Motor neuron (in vitro differentiated cells): ENCODE data around the gene TMA7. TPM values are rescaled to one million over a fixed set of nuclear protein-coding genes. Genes with fewer than 3 reads are reported as not detected.
A peak's percentile ranks its signal among the peaks of the same experiment; 100 is the strongest.
"Not testable (repeated sequence)": the region's sequence is repeated elsewhere in the genome, so short reads cannot be mapped to it uniquely, and the experiment has no call there.

Experiments used
- ATAC-seq, 8 experiments: fragments of 200-7000 bp; cut with Tn5 transposase; replicated peaks in 6 of 8; 2 replicates each; pipeline ENCODE4 v1.8.0; 2021; ENCODE audit warnings: mild to moderate bottlenecking in 8 of 8, moderate library complexity in 8 of 8
- H3K27ac ChIP-seq, 2 donors: fragments of 250-450 bp; sonication (Bioruptor Pico); 2 replicates each; pipeline ENCODE4 v1.9.0; 2021; ENCODE audit warnings: antibody characterized with exemption in 2 of 2, mild to moderate bottlenecking in 2 of 2, moderate library complexity in 1 of 2
- H3K4me1 ChIP-seq, 2 donors: fragments of 250-450 bp; sonication (Bioruptor Pico); replicated peaks in 1 of 2; 2 replicates each; pipeline ENCODE4 v1.6.1; 2021; ENCODE audit warnings: antibody characterized with exemption in 2 of 2, mild to moderate bottlenecking in 2 of 2, moderate library complexity in 1 of 2
- H3K4me3 ChIP-seq, 5 donors: fragments of 250-450 bp; sonication (Bioruptor Pico); 2 replicates each; pipeline ENCODE4 v1.9.0; 2021; ENCODE audit warnings: antibody characterized with exemption in 5 of 5, mild to moderate bottlenecking in 5 of 5, moderate library complexity in 4 of 5
- WGBS, 10 experiments: fragments of 450-650 bp; shearing (Covaris generic); methylation state at CpG; one replicate each; pipeline ENCODE4 v1.0.0; 2022; 5-methylcytosine and 5-hydroxymethylcytosine counted together
- in situ Hi-C, 9 experiments: fragments of 400-800 bp; cut with MboI; loops; one replicate each; pipeline ENCODE4 v1.15.0; 2021; ENCODE audit warnings: low sequenced_read_pairs in 9 of 9, low pct_unique_long_range_greater_than_20kb in 2 of 9; ENCODE audit not compliant: unreplicated experiment in 9 of 9
- total RNA-seq, 8 experiments: library from RNA; unstranded; fragments of 300-600 nt; gene quantifications; 2 replicates each; pipeline versions ENCODE4 v1.2.3 to v1.2.4, GENCODE V29; 2022

Gene TMA7
- 100 to 1,000 TPM; 375 to 754 (median 499) TPM for total RNA-seq

GRCh38 chr3:48439820-48440589 lies at the start of gene TMA7, which contains the start of gene CCDC51:
TMA7 (plus strand) TSS chr3:48440257; CDS start chr3:48440297, 40 bp downstream.
CCDC51 (minus strand) TSS chr3:48440119; CDS start chr3:48435128, 4,991 bp downstream.
- Histone ChIP-seq H3K4me1 (peaks cover 14 to 16% of the 10 kb centered on the region in 2 donors), H3K4me3 (peak within 1 kb of the TSS; percentile 62 to 94 (median 77)), H3K27ac (peak within 1 kb of the TSS; percentile 78 to 90)
- ATAC-seq, result peak; percentile 90 to 98 (median 96)
- WGBS, 10 experiments, result 0 to 1% (median 0%) methylated on average over 2 to 27 of the region's 54 CpGs; no CpG with 5 or more reads in 3 of the 10 experiments
- in situ Hi-C loops, result loop anchor here in 7 of 9 experiments (10.0 to 25.0 kb wide), 4 partner anchors 165 to 203 kb away; partner anchors contain the start of gene ZNF589 (in 1 of the 7)

GRCh38 chr3:48394391-48394790 lies 45.7 kb upstream of the TMA7 start:
- Histone ChIP-seq H3K4me3 (no peak overlapping the region), H3K4me1 (no peaks in the 10 kb centered on the region), H3K27ac (no peak overlapping the region)
- in situ Hi-C loops, result no loop called here
- 67 to 100% (median 96%) methylated on average over 1 to 2 of the region's 2 CpGs for WGBS, 10 experiments
- ATAC-seq, result no peak

GRCh38 chr3:48395714-48396113 lies 44.3 kb upstream of the TMA7 start:
- ATAC-seq, result no peak
- Histone ChIP-seq H3K4me3 (no peak overlapping the region), H3K27ac (no peak overlapping the region), H3K4me1 (no peaks in the 10 kb centered on the region)
- in situ Hi-C loops, result no loop called here
- WGBS, 10 experiments, result 20 to 83% (median 59%) methylated on average over 1 to 2 of the region's 3 CpGs; no CpG with 5 or more reads in 3 of the 10 experiments

GRCh38 chr3:48397767-48398681 lies 42.0 kb upstream of the TMA7 start:
- H3K27ac ChIP-seq, result no peak overlapping the region
- WGBS, 10 experiments, result 40 to 67% (median 59%) methylated on average over 1 to 5 of the region's 9 CpGs; no CpG with 5 or more reads in 4 of the 10 experiments
- in situ Hi-C loops, result no loop called here
- no peak overlapping the region for H3K4me3 ChIP-seq
- ATAC-seq, result no peak
- no peaks in the 10 kb centered on the region for H3K4me1 ChIP-seq

GRCh38 chr3:48398701-48399386 lies 41.2 kb upstream of the TMA7 start:
- Histone ChIP-seq H3K4me1 (no peaks in the 10 kb centered on the region), H3K27ac (no peak overlapping the region), H3K4me3 (no peak overlapping the region)
- in situ Hi-C loops, result no loop called here
- 20 to 84% (median 56%) methylated on average over 2 to 5 of the region's 11 CpGs; no CpG with 5 or more reads in 6 of the 10 experiments for WGBS, 10 experiments
- peak in 1 of 8 experiments; percentile 3 for ATAC-seq

- in situ Hi-C loops, result no loop called here
These were observed 40.5 kb upstream of the TMA7 start for GRCh38 chr3:48399387-48400172.

GRCh38 chr3:48400824-48401433 lies 39.1 kb upstream of the TMA7 start:
- Histone ChIP-seq H3K27ac (no peak overlapping the region), H3K4me1 (no peaks in the 10 kb centered on the region), H3K4me3 (no peak overlapping the region)
- ATAC-seq, result peak; percentile 12 to 79 (median 44)
- in situ Hi-C loops, result no loop called here
- 0 to 100% (median 80%) methylated on average over 1 to 6 of the region's 6 CpGs; no CpG with 5 or more reads in 1 of the 10 experiments for WGBS, 10 experiments

More at GRCh38 chr3:48399387-48400172, 40.5 kb upstream of the TMA7 start:
- peak in 3 of 8 experiments; percentile 3 to 23 (median 6) for ATAC-seq
- Histone ChIP-seq H3K27ac (no peak overlapping the region), H3K4me1 (no peaks in the 10 kb centered on the region), H3K4me3 (no peak overlapping the region)
- 41 to 79% (median 60%) methylated on average over 2 to 4 of the region's 4 CpGs; no CpG with 5 or more reads in 7 of the 10 experiments for WGBS, 10 experiments

- H3K27ac ChIP-seq, H3K4me1 ChIP-seq, in situ Hi-C loops, H3K4me3 ChIP-seq, ATAC-seq: not testable (repeated sequence)
- WGBS, 10 experiments, result 79 to 98% (median 87%) methylated on average over 2 to 10 of the region's 12 CpGs; no CpG with 5 or more reads in 5 of the 10 experiments
These were observed 38.6 kb upstream of the TMA7 start for GRCh38 chr3:48401434-48401901.

GRCh38 chr3:48402281-48402732 lies 37.8 kb upstream of the TMA7 start:
- H3K4me1 ChIP-seq, result no peaks in the 10 kb centered on the region
- no peak overlapping the region for H3K4me3 ChIP-seq
- in situ Hi-C loops, result no loop called here
- WGBS, 10 experiments, result 0 to 90% (median 43%) methylated on average over 1 to 7 of the region's 8 CpGs; no CpG with 5 or more reads in 4 of the 10 experiments
- H3K27ac ChIP-seq, result no peak overlapping the region
- ATAC-seq, result peak in 2 of 8 experiments; percentile 55 to 63

GRCh38 chr3:48402907-48403306 lies 37.1 kb upstream of the TMA7 start:
- in situ Hi-C loops, result no loop called here
- ATAC-seq, result no peak
- H3K27ac ChIP-seq, result no peak overlapping the region
- no peak overlapping the region for H3K4me3 ChIP-seq
- H3K4me1 ChIP-seq, result no peaks in the 10 kb centered on the region
- WGBS, 10 experiments, result 33 to 100% (median 80%) methylated on average over 1 to 3 of the region's 3 CpGs; no CpG with 5 or more reads in 4 of the 10 experiments
